Posterior cingulate gyrus (tissue), 11 donors: ENCODE data around the gene SLC35B2.

ENCODE experiments used
- DNase-seq, 10 donors: peaks; one replicate each; pipeline versions ENCODE4 v3.0.0 to v3.0.0-alpha.2; 2020 to 2021; ENCODE audit warnings: mixed read lengths in 3 of 10
- intact Hi-C: fragments of 100-400 bp; cut with DNase I; formaldehyde crosslinking; loops from one replicate; pipeline ENCODE4 v1.15.1; 2023

The SLC35B2 gene

DNA sequence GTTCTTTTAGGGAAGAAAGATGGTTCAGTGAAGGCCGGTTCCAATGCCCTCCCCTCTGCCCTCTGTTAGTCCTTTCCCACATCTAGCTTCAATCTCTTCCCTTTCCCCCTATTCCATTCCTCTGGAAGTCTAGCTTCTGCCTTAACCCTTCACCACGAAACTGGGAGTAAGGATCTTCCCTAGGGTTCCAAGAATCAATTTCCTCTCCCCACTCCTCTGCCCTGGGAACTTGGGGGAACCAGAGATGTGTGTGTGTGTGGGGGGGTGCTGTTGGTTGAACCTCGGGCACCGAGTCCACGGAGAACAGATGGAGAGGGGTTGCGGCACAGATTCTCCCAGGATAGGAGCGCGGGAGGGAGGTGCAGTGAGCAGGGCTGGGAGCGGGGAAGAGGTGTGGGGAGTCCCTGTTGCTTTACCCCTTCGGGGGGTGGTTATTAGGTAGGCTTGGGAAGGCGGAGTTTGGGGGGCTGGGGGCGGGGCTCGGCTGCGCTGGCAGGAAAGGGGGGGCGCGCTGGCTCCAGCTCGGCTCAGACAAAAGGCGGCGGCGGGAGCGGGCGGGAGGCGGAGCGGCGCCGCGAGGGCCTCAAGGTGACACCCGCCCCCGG, 12.7 kb upstream of the SLC35B2 start, which contains the start of gene TMEM151B:
Gene TMEM151B (plus strand): TSS at position 530 of the 605 bp plus-strand sequence. CDS start 293 bp downstream, outside the sequence.
- peak in 7 of 10 donors; percentile 60 to 93 (median 61) for DNase-seq
- intact Hi-C loops: no loop called here

DNA sequence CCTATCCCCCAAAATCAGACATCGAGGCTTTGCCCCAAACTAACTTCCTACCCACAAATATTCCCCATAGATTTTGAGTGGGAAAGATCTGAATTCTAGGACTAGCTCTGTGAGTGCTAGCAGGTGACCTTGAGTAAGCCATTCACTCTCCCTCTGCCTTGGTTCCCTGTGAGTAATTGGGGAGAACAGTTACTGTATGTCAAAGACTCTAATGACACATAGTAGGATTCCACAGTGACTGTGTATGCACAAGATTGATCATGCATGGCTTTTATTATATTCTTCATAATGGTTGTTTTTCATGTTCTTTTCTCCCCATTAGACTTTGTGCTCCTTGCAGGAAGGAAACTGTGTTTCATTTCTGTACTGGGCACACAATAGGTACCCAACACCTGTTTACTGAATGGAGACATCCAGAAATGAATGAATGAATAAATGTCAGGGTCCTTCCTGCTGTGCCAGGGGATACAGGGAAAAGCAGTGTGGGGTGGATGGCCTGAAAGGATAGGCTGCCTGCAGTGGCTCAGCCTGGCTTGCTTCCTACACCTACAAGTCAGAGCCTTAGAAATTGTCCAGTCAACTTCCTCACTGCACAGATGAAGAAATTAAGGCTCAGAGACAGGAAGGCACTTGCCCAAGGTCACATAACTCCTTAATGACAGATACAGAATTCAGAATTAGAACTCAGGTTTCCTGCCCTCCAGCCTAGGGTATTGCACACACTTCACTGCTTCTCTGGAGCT, 12.0 kb upstream of the SLC35B2 start:
- intact Hi-C loops: no loop called here
- DNase-seq: peak in 1 of 10 donors; percentile 56

DNA sequence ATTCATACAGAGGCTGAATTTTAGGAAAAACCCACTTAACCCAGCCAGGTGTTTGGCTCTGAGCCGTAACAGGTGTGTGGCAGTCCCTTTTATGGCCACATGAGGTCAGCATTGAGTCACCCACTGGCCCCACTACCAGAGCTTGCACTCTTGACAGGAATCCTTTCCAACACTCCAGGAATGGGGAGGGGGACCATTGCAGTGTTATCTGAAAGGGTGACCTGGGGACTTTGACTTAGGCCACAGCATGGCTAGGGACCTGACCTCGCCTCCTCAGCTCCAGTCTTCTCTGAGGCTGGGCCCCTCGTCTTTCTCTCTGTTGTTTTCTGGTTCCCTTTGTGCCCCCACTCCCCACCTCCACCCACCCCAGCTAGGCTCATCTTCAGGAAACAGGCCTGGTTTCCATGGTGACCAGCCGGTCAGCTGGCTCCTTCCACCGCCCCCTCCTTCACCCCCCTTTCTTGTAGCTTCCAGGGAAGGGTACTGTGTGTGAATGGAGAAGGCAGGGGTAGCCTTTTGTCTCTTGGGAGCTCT, 10.8 kb upstream of the SLC35B2 start:
- intact Hi-C loops: loop anchor here (1.0 kb wide), 2 partner anchors 36 to 70 kb away; no protein-coding TSS in a partner anchor
- DNase-seq: peak in 8 of 10 donors; percentile 40 to 92 (median 66)

DNA sequence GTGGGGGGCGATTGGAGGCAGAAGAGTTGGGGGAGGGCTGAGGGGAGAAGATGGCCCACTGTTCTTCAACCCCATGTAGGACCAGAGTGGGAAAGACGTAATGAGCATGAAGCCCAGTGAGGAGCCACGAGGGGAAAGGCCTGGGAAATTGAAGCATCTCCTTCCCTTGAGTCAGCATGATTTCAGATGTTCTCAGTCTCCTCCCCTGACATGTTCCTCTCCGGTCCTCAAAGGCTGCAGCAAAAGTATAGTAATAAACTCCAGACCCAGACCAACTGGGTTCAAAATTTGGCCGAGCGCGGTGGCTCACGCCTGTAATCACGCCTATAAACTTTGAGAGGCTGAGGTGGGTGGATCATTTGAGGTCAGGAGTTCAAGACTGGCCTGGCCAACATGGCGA, 9.9 kb upstream of the SLC35B2 start:
- intact Hi-C loops: no loop called here

DNA sequence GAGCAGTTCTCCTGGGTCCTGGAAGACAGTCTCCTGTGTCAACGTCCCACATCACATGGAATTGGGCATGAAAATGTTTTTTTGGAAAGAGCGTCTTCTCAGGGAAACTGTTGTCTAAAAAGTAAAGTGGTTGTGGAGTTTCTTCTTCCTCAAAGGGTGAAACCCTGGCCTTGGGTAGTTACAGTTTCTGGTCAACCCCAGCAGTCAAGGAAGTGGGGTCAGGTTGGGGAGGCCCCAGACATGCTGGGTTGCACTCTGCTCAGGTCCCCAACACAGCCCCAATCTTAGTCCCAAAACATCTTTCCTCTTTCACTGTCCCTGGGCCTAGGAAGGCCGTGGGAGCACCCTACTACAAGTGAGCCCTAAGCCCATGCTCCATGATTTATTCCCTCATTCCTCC, 9.0 kb upstream of the SLC35B2 start:
- peak in 4 of 10 donors; percentile 15 to 18 (median 15) for DNase-seq
- intact Hi-C loops: no loop called here

More for the DNA sequence above, 9.9 kb upstream of the SLC35B2 start:
- DNase-seq: peak in 4 of 10 donors; percentile 8 to 35 (median 25)

DNA sequence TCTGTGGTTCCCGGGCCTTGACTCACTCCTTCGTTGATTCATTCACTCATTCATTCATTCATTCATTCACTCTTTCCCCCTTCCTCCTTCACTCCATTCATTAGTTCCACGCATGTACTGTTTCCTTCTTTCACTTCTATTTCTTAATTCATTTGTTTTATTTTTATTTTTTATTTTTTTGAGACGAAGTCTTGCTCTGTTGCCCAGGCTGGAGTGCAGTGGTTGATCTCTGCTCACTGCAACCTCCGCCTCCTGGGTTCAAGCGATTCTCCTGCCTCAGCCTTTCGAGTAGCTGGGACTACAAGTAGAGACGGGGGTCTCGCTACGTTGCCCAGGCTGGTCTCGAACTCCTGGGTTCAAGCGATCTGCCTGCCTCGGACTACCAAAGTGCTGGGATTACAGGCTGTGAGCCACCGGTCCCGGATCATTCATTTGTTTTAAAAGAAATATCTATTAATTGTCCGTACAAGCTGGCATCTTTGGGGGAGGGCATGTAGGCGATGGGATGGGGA, 8.4 kb upstream of the SLC35B2 start:
- peak in 3 of 10 donors; percentile 29 to 61 (median 45) for DNase-seq
- intact Hi-C loops: no loop called here

DNA sequence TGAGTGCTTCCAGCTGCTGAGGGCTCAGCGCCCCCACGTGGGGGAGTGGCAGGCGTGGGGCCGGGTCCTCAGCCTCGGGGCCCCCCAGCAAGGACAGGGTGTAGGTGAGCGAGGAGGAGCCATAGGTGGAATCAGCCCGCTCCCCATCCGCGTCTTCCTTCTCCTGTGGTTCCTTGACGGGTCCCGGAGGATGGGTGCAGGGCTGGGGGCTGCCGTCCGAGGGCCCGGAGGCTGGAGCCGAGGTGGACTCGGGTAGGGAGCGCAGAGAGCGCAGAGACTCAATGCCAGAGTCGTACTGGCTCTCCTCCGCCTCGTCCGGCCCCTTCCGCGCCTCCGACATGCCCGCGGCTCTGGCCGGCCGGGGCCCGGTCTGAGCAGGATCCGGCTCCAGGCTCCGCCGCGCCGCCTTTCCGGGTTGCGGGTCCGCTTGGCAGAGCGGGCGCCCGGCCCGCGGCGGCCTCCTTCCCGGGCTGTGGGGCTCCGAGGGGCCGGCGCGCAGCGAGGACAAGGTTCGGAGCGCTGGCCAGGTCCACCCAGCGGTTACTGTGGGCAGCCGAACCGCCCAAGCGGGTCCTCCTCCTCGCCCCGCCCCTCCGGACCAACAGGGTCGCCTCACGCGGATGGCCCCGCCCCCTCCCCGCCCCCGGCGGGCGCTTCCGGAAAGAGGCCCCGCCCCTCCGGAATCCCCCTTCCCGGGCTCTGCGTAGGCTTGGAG, 7.8 kb upstream of the SLC35B2 start, which contains the start of gene NFKBIE:
Gene NFKBIE (minus strand): TSS at position 545 of the 715 bp plus-strand sequence. CDS start 205 bp downstream, at position 340.
- intact Hi-C loops: no loop called here
- peak; percentile 87 to 99 (median 93) for DNase-seq

DNA sequence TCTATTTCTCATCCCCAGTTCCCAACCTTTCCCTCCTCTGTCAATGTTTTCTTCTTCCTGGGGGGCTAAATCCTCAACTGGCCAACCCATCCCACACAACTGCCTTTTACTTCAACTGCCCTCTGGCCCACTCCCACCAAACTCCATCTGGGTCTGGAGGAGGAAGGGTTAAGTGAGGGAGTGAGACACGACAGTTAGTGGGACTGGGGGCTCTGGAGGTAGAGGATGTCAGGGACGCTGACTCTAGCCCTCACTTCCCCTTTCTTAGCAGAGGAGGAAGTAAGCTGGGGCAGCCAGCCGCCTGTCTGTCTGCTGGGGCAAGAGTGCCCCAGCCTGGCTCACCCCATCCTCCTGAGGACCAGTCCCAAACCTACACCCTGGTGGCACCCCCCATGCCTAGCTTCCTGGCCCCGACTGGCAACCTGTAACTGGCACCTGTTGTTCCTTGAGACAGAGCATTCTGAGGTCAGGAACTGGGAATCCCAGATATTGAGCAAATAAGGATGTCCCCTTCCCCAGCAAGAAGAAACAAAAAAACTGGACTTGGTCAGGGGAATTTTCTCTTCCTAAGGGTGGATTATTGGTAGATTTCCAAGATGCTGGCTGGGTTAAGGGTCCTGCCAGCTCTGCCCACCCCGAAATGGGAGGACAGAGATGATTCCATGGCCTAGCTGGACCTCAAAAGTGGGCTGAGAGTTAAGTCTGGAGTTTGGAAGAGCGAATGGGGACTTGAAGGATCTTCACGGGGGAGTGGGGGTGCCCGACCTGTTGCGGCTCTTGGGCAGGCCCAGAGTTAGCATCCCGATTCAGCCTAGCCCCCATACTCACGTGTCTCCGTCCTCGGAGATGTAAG, 7.1 kb upstream of the SLC35B2 start:
- DNase-seq: peak in 4 of 10 donors; percentile 26 to 83 (median 74)
- intact Hi-C loops: no loop called here

DNA sequence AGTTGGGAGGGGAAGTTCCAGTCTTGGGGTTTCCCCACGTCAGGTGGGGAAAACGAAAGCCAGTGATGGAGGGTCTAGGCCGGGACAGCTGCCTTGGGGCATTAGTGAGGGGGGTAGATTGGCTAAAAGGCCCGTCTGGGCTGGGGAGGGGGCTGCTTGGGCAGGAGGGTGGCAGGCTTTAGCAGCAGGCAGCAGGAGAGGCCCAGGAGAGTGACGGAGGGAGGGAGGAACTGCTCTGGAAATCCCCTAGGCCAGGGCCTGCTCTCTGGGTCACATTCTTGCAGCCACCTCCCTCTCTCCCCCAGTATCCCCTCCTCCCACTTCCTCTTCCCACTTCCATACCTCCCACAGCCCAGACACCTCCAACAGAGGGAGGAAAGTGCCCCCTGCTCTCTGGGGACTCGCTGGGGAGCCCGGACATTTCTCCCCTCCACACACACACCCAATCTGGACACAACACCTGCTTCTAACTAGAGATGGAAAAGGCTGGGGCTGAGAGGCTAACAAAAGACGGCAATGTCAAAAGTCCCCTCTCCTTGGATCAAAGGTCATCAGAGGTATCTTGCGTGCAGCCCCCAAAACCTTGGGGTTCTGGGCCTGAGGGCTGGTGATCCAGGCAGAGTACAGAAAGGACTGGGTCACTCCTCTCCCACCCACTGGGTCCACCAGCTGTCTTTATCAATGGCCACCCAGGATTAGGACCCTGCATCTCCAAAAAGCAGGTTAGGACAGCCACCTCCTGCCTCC, 6.2 kb upstream of the SLC35B2 start:
- intact Hi-C loops: no loop called here
- peak in 3 of 10 donors; percentile 23 to 58 (median 37) for DNase-seq

DNA sequence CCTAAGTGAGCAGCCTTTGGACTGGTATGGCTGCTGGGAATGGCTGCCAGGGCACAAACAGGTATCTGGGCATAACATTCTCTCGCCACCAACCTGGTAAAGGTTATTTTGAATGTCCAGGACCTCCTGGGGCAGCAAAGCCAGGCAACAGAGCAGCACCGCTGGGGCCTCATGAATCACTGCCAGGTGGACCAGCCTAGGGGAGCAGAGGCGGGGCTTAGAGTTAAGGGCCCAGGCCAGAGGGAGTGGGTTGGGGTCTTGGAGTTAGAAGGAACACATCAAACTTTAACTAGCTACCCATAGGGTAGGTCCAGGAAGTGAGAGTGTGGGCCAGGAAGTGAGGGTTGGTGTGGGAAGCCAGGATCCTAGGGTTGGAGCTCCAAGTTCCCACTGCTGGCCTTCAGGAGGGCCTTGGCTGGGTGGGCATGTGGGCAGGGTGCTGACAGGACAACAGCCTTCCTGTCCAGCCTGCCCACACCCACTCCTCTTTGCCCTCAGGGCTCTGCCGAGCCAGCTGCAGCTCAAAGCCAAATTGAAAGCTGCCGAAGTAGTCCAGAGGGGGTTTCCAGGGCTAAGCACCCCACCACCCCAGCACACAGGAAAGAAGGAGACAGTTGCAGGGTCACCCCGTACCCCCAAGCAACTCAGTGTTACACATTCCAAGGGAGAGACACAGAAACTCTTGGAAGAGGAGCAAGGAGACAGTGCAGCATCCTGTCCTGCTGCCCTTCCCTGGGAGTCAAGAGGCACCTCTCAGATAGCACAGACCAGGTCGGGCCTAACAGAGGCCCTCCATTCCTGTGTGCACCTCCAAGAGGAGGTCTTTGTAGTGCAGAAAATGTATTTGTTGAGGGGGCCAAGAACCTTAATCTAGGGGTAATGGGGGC, 5.4 kb upstream of the SLC35B2 start:
- DNase-seq: peak in 3 of 10 donors; percentile 19 to 75 (median 55)
- intact Hi-C loops: no loop called here

DNA sequence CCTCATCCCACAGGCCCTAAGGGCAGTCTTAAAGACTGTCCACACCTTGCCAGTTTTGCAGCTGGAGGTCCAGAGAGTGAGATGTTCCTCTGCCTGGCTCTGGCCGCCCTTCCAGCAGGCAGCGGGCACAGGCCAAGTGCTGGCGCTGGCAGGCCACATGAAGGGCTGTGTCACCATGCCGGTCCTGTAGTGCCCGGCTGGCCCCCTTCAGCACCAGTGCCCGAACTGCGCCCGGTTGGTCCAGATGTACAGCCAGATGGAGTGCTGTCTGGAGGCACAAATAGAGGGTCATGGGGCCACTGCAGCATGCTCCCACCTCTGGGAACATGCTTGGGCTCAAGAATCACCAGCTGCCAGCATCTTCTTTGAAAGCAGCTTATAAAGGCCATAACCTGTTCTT, 4.3 kb upstream of the SLC35B2 start:
- peak in 4 of 10 donors; percentile 8 to 68 (median 40) for DNase-seq
- intact Hi-C loops: no loop called here

DNA sequence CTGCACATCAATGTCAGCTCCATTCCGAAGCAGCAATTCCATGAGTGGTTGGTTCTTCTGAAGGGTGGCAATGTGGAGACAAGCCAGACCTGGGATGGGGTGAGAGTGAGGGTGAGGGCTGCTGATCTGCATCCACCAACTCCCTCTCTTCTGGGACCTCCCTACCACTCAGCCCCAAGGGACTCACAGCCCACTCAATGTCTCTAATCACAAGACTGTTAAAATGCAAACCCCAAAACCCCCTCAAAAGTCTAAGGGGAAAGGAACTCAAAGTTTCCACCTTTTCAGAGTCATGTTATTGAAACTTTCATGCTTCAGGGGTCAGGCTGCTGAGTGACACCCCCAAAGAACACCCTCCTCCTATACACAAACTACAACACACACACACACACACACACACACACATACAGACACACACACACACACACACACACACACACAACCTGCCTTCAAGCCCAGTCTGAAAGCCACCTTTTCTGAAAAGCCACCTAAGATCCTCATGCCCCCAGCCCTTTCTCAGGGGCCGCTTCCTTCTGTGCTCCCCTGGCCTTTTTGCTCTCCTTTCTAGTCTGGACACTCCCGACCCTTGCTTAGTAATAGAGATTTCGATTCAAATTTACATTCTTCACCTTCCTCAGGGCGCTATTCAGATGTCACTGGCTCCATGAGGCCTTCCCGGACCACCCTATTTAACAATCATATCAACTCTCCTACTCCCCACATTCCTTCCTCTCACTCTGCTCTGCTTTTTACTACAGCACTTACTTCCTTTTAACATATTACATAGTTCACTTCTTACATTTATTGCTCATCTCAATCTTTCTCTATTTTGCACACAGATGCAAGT, 3.3 kb upstream of the SLC35B2 start:
- intact Hi-C loops: no loop called here
- DNase-seq: peak in 3 of 10 donors; percentile 11 to 39 (median 20)

DNA sequence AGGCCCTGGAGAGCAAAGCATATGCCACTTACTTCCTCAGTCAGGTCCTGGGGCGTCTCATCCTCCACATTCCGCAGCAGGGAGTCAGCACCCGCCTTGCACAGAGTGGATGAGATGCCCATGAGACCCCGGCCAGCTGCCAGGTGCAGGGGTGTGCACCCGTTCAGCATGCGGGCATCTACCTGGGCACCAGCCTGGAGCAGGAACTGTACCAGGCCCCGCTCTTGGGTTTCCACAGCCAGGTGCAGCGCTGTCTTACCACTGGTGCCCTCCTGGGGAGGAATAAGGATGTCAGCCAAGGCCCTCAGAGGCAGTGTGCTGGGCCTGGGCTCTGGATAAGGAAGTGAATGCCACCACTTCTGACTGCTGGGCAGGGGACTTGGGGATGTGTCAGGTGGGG, 2.7 kb upstream of the SLC35B2 start:
- DNase-seq: peak in 3 of 10 donors; percentile 54 to 72 (median 66)
- intact Hi-C loops: no loop called here

DNA sequence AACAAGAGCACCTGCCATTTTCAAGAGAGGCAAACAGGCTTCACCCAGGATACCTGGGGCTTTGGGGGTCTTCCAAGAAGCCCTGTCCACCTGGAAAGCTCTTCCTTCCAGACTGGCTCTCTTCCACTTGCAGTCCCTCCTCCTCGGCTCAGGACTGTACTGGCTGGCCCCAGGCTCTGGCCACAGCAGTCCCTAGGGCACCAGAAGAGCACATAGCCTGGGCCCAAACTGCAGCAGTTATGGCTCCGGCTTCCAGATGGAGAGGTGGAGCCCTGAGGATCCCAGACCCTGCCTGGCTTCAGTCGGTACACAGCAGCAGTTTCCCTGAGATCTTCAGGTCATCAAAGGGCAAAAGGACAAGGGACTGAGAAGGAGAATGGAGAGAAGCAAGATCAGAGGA, 1.6 kb upstream of the SLC35B2 start:
- intact Hi-C loops: no loop called here
- peak in 2 of 10 donors; percentile 52 to 73 for DNase-seq

DNA sequence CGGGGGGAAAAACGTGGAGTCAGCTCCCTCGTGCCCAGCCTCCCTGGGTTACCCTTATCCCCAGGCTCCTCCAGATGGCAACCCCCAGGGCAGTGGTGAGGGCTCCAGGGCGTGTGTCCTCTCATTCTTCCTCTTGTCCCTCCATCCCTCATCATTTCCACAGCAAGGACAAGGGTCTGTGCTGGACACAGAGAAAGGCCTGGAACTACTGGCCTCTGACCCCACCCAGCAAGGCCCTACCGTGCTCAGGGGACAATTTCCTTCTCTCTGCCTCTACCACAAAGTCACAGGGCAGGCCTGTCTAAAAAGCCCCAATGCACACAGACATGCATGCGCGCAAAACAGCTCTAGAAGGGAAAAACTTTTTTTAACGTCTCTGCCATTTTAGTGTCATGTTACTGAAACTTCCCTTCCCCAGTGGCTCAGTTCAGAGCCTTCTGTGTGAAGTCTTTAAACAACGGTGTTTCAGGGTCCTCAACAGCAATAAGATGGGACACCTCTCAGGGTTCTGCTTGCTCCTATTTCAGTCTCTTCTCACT, 1.1 kb upstream of the SLC35B2 start:
- intact Hi-C loops: no loop called here
- peak in 3 of 10 donors; percentile 46 to 61 (median 57) for DNase-seq

DNA sequence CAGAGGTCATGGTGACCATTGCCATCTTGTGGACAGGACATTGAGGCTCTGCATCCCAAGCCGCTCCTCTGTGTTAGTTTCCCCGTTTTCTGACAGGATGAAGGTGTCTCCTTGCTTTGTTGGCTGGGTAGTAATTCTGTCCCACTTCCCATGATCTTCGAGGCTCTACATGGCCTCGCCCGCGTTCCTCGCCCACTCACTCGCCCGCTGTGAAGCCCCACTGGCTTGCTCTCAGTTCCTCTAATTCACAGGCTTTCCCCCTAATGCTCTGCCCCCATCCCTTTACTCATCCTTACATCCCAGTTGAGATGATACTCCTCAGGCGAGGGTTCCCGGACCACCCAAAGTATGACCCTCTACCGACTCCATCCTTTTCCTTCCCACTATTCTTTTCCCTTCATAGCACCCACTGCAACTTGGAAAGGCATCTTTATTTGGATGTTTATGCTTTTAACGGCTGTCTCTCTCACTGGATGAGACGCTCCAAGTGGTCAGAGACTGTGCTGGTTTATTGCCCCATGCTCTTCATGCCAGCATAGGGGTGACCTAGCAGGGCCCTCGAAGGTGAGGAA, 511 bp upstream of the SLC35B2 start:
- intact Hi-C loops: loop anchor here (1.0 kb wide), 1 partner anchor 11 kb away; the partner anchor contains the start of gene HSP90AB1
- no peak for DNase-seq
